Measurements from ENCODE around the gene NOD2. TPM values are rescaled to one million over a fixed set of nuclear protein-coding genes. Genes with fewer than 3 reads are reported as not detected.

NOD2 gene
- total RNA-seq, 4 donors from 2014 or later = 1.5 to 5.6 (median 1.9) TPM; not detected in 1

DNA sequence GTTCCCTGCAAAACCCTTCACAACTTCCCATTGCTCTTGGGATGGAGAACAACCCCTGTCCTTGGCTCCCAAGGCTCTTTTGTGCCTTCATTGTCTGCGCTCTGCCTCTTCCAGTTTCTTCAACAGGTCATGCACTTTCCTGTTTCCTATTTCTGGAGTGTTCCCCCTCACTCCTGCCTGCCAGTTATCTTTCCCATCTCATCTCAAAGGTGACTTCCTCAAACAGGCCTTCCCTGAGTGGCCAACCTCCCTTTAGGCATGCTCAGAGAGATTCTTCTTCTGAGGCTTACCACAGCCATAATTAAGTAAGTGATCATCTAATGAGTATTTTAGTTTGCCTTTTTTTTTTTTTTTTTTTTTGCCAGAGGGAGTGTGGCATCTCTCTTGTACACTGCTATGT, 45.6 kb downstream of the NOD2 start:
- Histone ChIP-seq H3K27ac (no peak overlapping the region), H3K27me3 (no peaks in the 10 kb centered on the region), H3K4me1 (peaks cover 0 to 6% of the 10 kb centered on the region in 2 donors), H3K4me3 (no peak overlapping the region), H3K36me3 (no peaks in the 10 kb centered on the region), H3K9me3 (no peaks in the 10 kb centered on the region)
- TF ChIP-seq, protein P1, sequence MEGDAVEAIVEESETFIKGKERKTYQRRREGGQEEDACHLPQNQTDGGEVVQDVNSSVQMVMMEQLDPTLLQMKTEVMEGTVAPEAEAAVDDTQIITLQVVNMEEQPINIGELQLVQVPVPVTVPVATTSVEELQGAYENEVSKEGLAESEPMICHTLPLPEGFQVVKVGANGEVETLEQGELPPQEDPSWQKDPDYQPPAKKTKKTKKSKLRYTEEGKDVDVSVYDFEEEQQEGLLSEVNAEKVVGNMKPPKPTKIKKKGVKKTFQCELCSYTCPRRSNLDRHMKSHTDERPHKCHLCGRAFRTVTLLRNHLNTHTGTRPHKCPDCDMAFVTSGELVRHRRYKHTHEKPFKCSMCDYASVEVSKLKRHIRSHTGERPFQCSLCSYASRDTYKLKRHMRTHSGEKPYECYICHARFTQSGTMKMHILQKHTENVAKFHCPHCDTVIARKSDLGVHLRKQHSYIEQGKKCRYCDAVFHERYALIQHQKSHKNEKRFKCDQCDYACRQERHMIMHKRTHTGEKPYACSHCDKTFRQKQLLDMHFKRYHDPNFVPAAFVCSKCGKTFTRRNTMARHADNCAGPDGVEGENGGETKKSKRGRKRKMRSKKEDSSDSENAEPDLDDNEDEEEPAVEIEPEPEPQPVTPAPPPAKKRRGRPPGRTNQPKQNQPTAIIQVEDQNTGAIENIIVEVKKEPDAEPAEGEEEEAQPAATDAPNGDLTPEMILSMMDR (IDR thresholded peaks at IDR 0.05) = no peak
- TF ChIP-seq POLR2A (IDR thresholded peaks at IDR 0.05) = no peak
- no peak for DNase-seq
- intact Hi-C loops (cut with DNase I; ENCODE audit: low total_unique reads) = no loop called here

DNA sequence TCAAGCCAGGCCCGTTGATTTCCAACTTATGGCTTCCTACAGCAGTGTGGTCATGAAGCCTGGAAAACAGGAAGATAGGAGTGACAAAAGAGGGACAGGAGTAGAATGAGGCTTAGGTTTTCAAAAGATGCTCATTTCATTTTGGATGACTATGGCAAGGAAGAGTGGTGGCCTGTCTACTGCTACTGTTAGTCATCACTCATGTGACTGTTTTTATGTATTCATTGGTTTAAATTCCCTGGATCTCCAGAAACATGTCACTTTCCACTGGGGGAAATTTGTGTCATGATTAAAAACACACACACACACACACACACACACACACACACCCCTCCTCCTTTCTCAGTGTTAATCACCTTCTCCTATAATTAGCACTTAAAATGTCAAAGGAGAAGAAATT, 47.3 kb downstream of the NOD2 start:
- no peaks in the 10 kb centered on the region for H3K27me3 ChIP-seq
- TF ChIP-seq, protein P1 (IDR thresholded peaks at IDR 0.05) = no peak
- TF ChIP-seq POLR2A (IDR thresholded peaks at IDR 0.05) = no peak
- peaks cover 0 to 6% of the 10 kb centered on the region in 2 donors for H3K4me1 ChIP-seq
- no peaks in the 10 kb centered on the region for H3K36me3 ChIP-seq
- DNase-seq = no peak
- H3K27ac ChIP-seq = no peak overlapping the region
- intact Hi-C loops (cut with DNase I; ENCODE audit: low total_unique reads) = no loop called here
- H3K9me3 ChIP-seq = no peaks in the 10 kb centered on the region
- no peak overlapping the region for H3K4me3 ChIP-seq

DNA sequence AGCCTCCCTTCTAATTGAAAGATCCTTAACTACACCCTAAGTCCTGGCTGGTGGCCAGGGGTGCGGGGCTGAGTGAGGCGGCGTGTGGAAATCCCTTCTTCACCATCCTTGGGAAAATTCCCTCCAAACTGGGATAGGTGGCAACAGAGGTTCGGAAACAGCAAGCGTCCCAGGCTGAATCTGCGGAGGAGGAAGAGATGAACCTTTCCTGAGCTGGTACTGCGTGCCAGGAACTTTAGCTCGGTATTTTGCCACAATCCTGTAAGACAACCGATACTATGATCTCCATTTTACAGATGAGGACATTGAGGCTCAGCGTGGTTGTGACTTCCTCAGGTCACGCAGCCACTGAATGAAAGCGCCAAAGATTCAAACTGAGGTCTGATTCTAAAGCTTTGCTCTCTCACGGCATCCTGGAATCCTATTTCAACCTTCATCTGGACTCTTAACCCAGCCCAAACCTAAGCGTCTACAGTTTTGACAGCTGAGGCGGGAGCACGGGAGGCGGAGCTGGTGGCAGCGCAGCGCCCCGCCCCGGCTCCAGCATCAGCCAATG, 47.9 kb downstream of the NOD2 start:
- peak; percentile 35 to 41 for DNase-seq
- TF ChIP-seq, protein P1 (IDR thresholded peaks at IDR 0.05) = no peak
- no peak for TF ChIP-seq POLR2A (IDR thresholded peaks at IDR 0.05)
- H3K36me3 ChIP-seq = no peaks in the 10 kb centered on the region
- H3K4me1 ChIP-seq = peaks cover 0 to 6% of the 10 kb centered on the region in 2 donors
- no peaks in the 10 kb centered on the region for H3K9me3 ChIP-seq
- peak overlapping the region; percentile 72 to 74 for H3K27ac ChIP-seq
- intact Hi-C loops (cut with DNase I; ENCODE audit: low total_unique reads) = no loop called here
- peak overlapping the region; percentile 32 to 37 for H3K4me3 ChIP-seq
- H3K27me3 ChIP-seq = no peaks in the 10 kb centered on the region

DNA sequence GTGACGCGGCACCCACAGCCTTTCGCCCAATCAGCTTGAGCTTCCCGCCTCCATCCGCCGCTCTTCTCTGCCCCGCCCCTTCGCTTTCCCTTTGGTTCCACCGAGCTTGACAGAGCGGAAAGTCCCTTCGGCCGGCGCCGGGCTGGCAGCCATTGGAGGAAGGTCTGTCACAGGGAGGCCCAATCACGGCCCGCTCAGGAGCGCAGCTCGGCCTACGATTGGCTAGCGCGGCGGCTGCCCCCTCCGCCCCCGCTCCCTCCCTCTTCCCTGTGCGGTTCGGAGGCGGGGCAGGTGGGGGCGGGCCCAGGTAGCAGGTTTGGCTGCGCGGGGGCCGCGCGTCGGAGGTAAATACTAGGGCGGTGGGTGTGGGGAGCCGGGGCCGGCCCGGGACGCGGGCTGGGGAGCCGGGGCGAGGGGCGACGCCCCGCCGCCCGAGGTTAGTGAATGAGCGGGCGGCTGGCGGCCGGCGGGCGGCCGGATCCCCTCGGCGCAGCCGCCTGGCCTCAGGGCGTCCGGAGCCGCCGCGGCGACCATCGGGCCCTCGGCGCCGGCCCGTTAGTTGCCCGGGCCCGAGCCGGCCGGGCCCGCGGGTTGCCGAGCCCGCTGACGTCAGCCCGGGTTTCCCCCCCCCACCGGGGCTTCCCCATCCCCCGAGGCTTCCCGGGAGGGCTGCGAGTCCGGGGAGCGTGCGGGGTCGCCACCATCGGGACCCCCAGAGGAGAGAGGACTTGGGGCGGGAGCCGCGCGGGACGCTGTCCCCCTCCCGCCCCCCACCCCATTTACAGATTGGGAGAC, 48.6 kb downstream of the NOD2 start, which contains the start of gene CYLD:
Gene CYLD, plus strand, starts transcription at position 306 of the 795 bp plus-strand sequence. CDS start 7,613 bp downstream, outside the sequence.
- intact Hi-C loops (cut with DNase I; ENCODE audit: low total_unique reads) = no loop called here
- Histone ChIP-seq H3K4me3 (peak within 1 kb of the TSS; percentile 97 to 100), H3K36me3 (no peaks in the 10 kb centered on the region), H3K27ac (peak within 1 kb of the TSS; percentile 85 to 92), H3K9me3 (no peaks in the 10 kb centered on the region), H3K4me1 (peaks cover 0 to 6% of the 10 kb centered on the region in 2 donors), H3K27me3 (no peaks in the 10 kb centered on the region)
- peak; percentile 100 for DNase-seq
- TF ChIP-seq, protein P1 (IDR thresholded peaks at IDR 0.05) = no peak
- peak; percentile 70 to 77 for TF ChIP-seq POLR2A (IDR thresholded peaks at IDR 0.05)

Data from uterus (tissue), 4 donors.